ENCODE data around the gene MDM2.
A peak's percentile ranks its signal among the peaks of the same experiment; 100 is the strongest.

MDM2 gene

DNA sequence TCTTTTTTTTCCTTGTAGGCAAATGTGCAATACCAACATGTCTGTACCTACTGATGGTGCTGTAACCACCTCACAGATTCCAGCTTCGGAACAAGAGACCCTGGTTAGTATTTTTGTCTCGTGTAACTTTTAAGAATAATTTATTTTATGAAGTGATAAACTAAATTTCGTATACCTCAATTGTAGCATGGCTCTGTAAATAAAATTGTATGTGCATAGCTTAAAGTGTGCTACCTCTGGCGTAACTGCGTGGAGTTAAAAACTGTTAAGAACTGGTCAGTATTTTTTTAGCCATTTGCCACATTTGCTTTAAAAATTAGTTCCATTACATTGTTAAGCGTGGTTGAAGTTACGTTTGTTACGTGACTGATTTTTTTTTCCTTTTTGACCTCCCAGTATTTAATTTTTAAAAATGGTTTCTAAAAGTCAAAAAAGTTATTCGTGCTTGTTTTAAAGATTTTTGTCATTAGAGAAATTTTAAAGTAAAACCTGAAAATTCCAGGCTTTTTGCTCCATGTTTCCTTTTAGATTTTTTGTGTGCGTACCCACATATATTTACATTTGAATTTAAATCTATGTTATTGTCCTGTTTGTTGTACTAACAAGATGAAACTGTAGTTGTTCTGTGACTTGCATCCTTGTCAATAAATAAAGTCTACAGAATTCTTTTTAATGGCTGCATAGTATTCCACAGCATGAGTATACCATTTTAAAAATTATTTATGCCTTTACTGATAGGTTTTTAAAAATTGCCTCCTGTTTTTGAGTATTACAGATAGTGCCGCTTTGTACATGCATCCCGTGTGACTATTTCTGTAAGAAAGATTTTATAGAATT lies 1.4 kb downstream of the MDM2 start:
- TF ChIP-seq, protein P1, sequence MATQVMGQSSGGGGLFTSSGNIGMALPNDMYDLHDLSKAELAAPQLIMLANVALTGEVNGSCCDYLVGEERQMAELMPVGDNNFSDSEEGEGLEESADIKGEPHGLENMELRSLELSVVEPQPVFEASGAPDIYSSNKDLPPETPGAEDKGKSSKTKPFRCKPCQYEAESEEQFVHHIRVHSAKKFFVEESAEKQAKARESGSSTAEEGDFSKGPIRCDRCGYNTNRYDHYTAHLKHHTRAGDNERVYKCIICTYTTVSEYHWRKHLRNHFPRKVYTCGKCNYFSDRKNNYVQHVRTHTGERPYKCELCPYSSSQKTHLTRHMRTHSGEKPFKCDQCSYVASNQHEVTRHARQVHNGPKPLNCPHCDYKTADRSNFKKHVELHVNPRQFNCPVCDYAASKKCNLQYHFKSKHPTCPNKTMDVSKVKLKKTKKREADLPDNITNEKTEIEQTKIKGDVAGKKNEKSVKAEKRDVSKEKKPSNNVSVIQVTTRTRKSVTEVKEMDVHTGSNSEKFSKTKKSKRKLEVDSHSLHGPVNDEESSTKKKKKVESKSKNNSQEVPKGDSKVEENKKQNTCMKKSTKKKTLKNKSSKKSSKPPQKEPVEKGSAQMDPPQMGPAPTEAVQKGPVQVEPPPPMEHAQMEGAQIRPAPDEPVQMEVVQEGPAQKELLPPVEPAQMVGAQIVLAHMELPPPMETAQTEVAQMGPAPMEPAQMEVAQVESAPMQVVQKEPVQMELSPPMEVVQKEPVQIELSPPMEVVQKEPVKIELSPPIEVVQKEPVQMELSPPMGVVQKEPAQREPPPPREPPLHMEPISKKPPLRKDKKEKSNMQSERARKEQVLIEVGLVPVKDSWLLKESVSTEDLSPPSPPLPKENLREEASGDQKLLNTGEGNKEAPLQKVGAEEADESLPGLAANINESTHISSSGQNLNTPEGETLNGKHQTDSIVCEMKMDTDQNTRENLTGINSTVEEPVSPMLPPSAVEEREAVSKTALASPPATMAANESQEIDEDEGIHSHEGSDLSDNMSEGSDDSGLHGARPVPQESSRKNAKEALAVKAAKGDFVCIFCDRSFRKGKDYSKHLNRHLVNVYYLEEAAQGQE (IDR thresholded peaks at IDR 0.05; ENCODE audit: insufficient read depth in 1 of 2, low read depth in 2 of 2, low read length in 2 of 2): no peak
- TF ChIP-seq TAF1 (IDR thresholded peaks at IDR 0.05; ENCODE audit: borderline replicate concordance, insufficient read depth, low read length): no peak
- no peak for TF ChIP-seq POLR2AphosphoS5 (IDR thresholded peaks at IDR 0.05; ENCODE audit: low read depth, low read length)
- no peak for TF ChIP-seq FOXP2 (optimal IDR thresholded peaks at IDR 0.05; ENCODE audit: borderline replicate concordance, extremely low read depth, extremely low read length, insufficient read depth)
- no peak for TF ChIP-seq SIN3A (IDR thresholded peaks at IDR 0.05; ENCODE audit: borderline replicate concordance, insufficient read depth, low read length)

DNA sequence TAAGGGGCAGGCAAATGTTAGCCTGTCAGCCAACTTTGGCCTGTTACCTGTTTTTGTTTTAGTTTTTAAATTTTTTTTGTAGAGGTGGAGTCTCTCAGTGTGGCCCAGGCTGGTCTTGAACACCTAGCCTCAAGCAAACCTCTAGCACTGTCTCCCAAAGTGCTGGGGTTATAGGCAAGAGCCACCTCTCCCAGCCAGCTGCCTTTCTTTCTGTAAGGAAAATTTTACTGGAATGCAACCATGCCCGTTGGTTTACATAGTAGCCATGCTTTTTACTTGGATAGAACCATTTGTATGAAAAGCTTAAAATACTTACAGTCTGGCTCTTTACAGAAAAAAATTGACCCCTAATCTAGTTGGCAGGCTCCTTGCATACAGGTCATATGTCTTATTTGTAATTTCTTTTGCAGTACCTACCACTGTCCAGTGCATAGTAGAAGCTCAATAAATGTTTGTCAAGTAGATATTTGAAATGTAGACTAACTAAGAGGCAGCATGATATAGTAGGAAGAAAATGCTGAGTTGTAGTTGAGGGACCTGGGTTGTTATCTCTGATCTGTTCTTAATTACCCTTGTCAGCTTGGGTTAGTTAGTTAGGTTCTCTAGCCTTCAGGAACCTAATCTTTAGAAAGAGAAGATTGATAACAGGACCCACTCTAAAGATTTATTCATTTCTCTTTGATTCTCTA lies 4.7 kb downstream of the MDM2 start:
- TF ChIP-seq TAF1 (IDR thresholded peaks at IDR 0.05; ENCODE audit: borderline replicate concordance, insufficient read depth, low read length) (no peak), FOXP2 (optimal IDR thresholded peaks at IDR 0.05; ENCODE audit: borderline replicate concordance, extremely low read depth, extremely low read length, insufficient read depth) (no peak), SIN3A (IDR thresholded peaks at IDR 0.05; ENCODE audit: borderline replicate concordance, insufficient read depth, low read length) (no peak), POLR2AphosphoS5 (IDR thresholded peaks at IDR 0.05; ENCODE audit: low read depth, low read length) (no peak)
- TF ChIP-seq, protein P1 (IDR thresholded peaks at IDR 0.05; ENCODE audit: insufficient read depth in 1 of 2, low read depth in 2 of 2, low read length in 2 of 2): no peak

DNA sequence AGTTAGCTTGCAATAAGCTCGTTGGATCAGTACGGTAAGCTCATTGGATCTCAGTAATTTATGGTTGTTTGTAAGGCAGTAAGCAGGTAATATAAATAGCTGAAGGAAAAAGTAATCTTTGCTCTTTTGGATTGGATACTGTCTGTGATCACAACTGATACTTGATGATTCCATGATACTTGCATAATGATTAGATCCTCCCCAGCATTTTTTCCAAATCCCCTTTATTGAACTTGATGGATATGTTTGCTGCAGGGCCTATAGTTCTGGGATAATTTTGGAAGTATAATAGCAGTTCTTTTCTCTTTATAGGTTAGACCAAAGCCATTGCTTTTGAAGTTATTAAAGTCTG lies 5.2 kb downstream of the MDM2 start:
- TF ChIP-seq FOXP2 (optimal IDR thresholded peaks at IDR 0.05; ENCODE audit: borderline replicate concordance, extremely low read depth, extremely low read length, insufficient read depth): no peak
- no peak for TF ChIP-seq TAF1 (IDR thresholded peaks at IDR 0.05; ENCODE audit: borderline replicate concordance, insufficient read depth, low read length)
- TF ChIP-seq SIN3A (IDR thresholded peaks at IDR 0.05; ENCODE audit: borderline replicate concordance, insufficient read depth, low read length): no peak
- no peak for TF ChIP-seq POLR2AphosphoS5 (IDR thresholded peaks at IDR 0.05; ENCODE audit: low read depth, low read length)
- TF ChIP-seq, protein P1 (IDR thresholded peaks at IDR 0.05; ENCODE audit: insufficient read depth in 1 of 2, low read depth in 2 of 2, low read length in 2 of 2): no peak

GRCh38 chr12:68814490-68815231 lies 6.7 kb downstream of the MDM2 start:
- TF ChIP-seq, protein P1 (IDR thresholded peaks at IDR 0.05; ENCODE audit: insufficient read depth in 1 of 2, low read depth in 2 of 2, low read length in 2 of 2): 0 out of 4 replicates have a peak, but pooled peaks of 1 of the 2 experiments have one; percentile 11
- no peak for TF ChIP-seq TAF1 (IDR thresholded peaks at IDR 0.05; ENCODE audit: borderline replicate concordance, insufficient read depth, low read length)

Measured in PFSK-1 (cell line).